ENCODE results near the gene GGCX. TPM values are rescaled to one million over a fixed set of nuclear protein-coding genes. Genes with fewer than 3 reads are reported as not detected.
A peak's percentile ranks its signal among the peaks of the same experiment; 100 is the strongest.

Gene GGCX
- total RNA-seq, 3 donors from 2014 or later = 26.4 to 39.1 (median 31.7) TPM

DNA sequence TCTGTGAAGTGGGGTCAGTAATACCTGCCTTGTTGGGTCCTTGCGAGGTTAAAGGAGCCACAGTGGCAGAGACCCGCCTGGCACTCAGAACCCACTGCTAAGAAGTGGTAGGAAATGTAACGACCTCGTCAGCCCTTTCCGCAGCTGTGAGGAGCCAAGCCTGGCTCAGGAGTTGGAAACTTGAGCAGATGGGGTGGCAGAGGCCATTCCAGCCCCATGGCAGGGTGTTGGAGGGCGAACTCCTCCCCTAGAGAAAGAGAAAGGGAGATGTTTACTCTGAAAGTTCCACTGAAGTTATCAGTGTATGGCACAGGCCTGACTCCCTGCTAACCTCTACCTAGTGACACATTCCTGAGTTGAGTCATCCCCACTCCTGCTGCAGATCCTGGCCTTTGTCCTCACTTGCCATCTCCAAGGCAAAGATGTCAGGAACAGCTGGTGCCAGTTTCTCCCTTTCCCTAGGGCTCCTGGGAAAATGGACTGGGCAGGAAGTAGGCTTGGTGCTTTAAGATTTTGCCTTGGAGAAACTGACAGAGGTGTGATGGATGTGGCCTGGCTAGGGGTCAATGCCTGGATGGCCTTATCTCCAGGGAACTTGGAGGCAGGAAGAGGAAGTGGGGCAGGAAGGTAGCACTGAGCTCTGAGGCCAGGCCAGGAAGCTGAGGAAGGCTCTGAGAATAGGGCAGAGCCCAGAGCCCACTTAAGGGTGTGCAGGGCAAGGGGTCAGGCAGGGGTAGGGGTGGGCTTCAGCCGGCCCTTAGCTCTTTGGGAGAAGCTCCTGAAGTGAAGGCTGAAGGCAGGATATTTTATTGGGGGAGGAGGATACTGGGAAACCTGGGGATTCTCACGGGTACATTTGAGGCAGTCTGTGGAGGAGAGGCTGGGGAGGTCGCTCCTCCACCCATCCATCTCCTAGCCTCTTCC, 23.8 kb upstream of the GGCX start:
- Histone ChIP-seq H3K4me1 (ENCODE audit: low read depth) (peaks cover 19% of the 10 kb centered on the region), H3K36me3 (ENCODE audit: low read depth) (no peaks in the 10 kb centered on the region), H3K9me3 (no peaks in the 10 kb centered on the region), H3K4me3 (no peak overlapping the region)
- no peak for TF ChIP-seq CTCF (IDR thresholded peaks at IDR 0.05)
- intact Hi-C loops (cut with DNase I, micrococcal nuclease) = no loop called here
- ATAC-seq (peak; percentile 87), DNase-seq (peak; percentile 46 to 56 (median 49))

DNA sequence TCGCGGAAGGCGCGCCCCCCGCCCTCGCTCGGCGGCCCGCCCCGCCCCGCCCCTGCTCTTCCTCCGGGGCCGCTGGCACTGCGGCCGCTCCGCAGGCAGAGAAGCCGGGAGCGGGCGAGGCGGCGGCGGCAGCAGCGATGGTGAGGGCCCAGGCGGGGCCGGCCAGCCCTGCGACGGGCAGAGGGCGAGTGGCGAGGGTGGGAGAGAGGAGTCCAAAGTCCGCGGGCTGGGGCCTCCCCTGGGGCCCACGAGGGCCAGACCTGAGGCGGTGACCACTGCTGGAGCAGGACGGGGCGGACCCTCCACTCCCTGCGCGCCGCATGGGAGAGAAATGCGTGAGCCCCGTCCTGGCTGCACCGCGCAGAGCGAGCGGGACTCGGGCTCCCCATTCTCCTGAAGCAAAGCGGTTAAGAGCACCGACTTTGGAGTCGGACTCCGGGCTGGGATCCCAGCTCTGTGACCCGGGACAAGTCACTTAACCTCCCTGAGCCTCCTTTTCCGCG, 23.1 kb upstream of the GGCX start, which contains the start of gene VAMP5:
VAMP5 (plus strand) TSS at position 78 of the 503 bp plus-strand sequence; CDS start at position 138, 60 bp downstream.
- Histone ChIP-seq H3K4me3 (peak within 1 kb of the TSS; percentile 19), H3K4me1 (ENCODE audit: low read depth) (peaks cover 24% of the 10 kb centered on the region), H3K9me3 (no peaks in the 10 kb centered on the region), H3K36me3 (ENCODE audit: low read depth) (no peaks in the 10 kb centered on the region)
- TF ChIP-seq CTCF (IDR thresholded peaks at IDR 0.05) = no peak
- intact Hi-C loops (cut with DNase I, micrococcal nuclease) = no loop called here
- DNase-seq = peak; percentile 57 to 75 (median 68)
- peak; percentile 58 for ATAC-seq

- intact Hi-C loops (cut with DNase I, micrococcal nuclease) = no loop called here
- Histone ChIP-seq H3K4me3 (peak overlapping the region; percentile 19), H3K9me3 (no peaks in the 10 kb centered on the region), H3K4me1 (ENCODE audit: low read depth) (peaks cover 30% of the 10 kb centered on the region), H3K36me3 (ENCODE audit: low read depth) (no peaks in the 10 kb centered on the region)
- DNase-seq (peak in 1 of 3 donors; percentile 74), ATAC-seq (no peak)
- TF ChIP-seq CTCF (IDR thresholded peaks at IDR 0.05) = no peak
These were observed 22.5 kb upstream of the GGCX start for GRCh38 chr2:85583667-85584353.

GRCh38 chr2:85582492-85582891, 21.2 kb upstream of the GGCX start:
- intact Hi-C loops (cut with DNase I, micrococcal nuclease) = no loop called here
- ATAC-seq (no peak), DNase-seq (no peak)
- Histone ChIP-seq H3K4me1 (ENCODE audit: low read depth) (peaks cover 31% of the 10 kb centered on the region), H3K9me3 (no peaks in the 10 kb centered on the region), H3K36me3 (ENCODE audit: low read depth) (no peaks in the 10 kb centered on the region), H3K4me3 (no peak overlapping the region)
- TF ChIP-seq CTCF (IDR thresholded peaks at IDR 0.05) = no peak

- TF ChIP-seq CTCF (IDR thresholded peaks at IDR 0.05) = no peak
- H3K9me3 ChIP-seq = no peaks in the 10 kb centered on the region
These were observed 18.9 kb upstream of the GGCX start for GRCh38 chr2:85580206-85580605.

More at GRCh38 chr2:85580206-85580605, 18.9 kb upstream of the GGCX start:
- no peak for ATAC-seq
- DNase-seq = peak in 2 of 3 donors; percentile 15 to 39
- intact Hi-C loops (cut with DNase I, micrococcal nuclease) = no loop called here
- H3K36me3 ChIP-seq (ENCODE audit: low read depth) = no peaks in the 10 kb centered on the region
- peaks cover 28% of the 10 kb centered on the region for H3K4me1 ChIP-seq (ENCODE audit: low read depth)
- no peak overlapping the region for H3K4me3 ChIP-seq

Data from mucosa of descending colon (tissue), 3 donors.